Fibroblast of pulmonary artery (primary cell): ENCODE data around the gene NUTF2.

Experiments used
- DNase-seq: peaks from one replicate; pipeline ENCODE4 v3.0.0-alpha.2; 2010; ENCODE audit warnings: low read depth
- H3K4me3 ChIP-seq: replicated peaks from 2 replicates; pipeline ENCODE4 v1.5.1; 2011; ENCODE audit warnings: low read depth, mild to moderate bottlenecking, control low read depth, low read length, moderate library complexity
- CTCF ChIP-seq: IDR thresholded peaks from 2 replicates; pipeline ENCODE4 v1.5.1; 2011; ENCODE audit warnings: mild to moderate bottlenecking, control low read depth, low read length, inconsistent platforms; ENCODE audit errors: missing control alignments

NUTF2 gene

DNA sequence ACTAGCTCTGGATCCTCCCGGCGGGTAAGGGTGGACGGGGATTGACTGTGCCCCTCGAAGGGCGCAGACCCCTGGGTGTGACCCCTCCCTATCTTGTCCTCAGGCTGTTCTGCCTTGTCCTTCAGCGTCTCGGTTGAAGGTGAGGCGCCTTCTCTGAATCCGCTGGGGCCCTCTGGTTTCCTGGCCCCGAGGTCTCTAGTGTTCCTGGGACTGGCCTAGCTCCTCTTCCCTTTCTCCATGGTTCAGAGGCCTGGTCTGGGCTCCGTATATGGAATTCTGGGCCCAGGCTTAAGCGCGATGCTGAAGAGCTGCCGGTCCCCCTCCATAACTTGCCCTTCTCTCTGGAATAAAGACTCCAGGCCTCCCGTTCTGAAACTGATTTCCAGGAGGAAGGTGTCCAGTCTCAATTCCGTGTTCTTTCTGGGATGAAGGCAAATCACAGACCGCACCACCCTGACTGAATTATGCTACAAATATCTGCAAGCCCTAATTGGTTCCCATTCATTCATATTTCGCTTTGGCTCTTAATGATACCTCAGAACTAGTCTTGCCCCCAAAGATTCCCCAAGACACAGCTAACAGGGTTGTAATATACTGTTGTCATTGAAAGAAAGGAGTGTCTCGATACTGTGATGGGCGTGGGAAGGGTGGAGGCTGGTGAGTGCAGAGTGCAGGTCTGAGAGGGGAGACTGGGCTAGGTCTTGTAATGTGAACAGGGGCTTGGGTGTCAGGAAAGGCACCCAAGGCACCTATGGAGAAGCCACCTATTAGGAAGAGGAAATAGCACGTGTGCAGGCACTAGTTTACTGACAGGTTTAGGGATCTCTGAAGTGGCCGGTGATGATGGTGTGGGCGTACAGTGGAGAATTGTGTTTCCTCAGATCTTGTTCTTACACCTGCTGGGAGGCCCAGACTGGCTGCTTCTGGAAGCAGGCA is 27.0 kb downstream of the NUTF2 start:
- DNase-seq = no peak
- TF ChIP-seq CTCF = no peak
- peak overlapping the region; percentile 88 for H3K4me3 ChIP-seq

GRCh38 chr16:67874372-67874771 is 27.6 kb downstream of the NUTF2 start:
- no peak for DNase-seq
- H3K4me3 ChIP-seq = peak overlapping the region; percentile 88
- TF ChIP-seq CTCF = no peak

DNA sequence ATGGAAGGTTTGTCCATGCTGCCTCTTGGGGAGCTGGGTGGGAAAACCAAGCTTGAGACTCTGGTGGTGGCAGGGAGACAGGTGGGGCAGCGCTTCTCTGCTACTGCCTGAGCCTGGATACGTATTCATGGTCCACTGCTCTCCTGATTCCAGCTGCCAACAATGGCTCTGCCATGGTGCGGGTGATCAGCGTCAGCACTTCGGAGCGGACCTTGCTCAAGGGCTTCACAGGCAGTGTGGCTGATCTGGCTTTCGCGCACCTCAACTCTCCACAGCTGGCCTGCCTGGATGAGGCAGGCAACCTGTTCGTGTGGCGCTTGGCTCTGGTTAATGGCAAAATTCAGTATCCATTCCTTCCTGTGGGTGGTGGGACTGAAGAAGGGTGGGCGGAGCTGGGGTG is 30.3 kb downstream of the NUTF2 start:
- TF ChIP-seq CTCF = no peak
- DNase-seq = no peak
- no peak overlapping the region for H3K4me3 ChIP-seq

DNA sequence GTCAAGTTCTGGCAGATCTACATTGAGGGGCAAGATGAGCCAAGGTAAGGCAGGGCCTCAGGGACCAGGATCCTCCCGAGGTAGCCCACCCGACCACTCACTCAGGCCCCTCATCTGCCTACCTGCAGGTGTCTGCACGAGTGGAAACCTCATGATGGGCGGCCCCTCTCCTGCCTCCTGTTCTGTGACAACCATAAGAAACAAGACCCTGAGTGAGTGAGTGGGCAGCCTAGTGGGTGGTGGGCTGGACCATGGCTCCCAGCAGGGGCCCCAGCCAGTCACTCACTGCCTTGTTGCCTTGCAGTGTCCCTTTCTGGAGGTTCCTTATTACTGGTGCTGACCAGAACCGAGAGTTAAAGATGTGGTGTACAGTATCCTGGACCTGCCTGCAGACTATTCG is 31.5 kb downstream of the NUTF2 start:
- TF ChIP-seq CTCF = no peak
- no peak overlapping the region for H3K4me3 ChIP-seq
- no peak for DNase-seq

- DNase-seq = no peak
- no peak overlapping the region for H3K4me3 ChIP-seq
- TF ChIP-seq CTCF = no peak
Measured at GRCh38 chr16:67878846-67879245, 32.1 kb downstream of the NUTF2 start.

GRCh38 chr16:67879462-67879861 is 32.7 kb downstream of the NUTF2 start:
- no peak for TF ChIP-seq CTCF

DNA sequence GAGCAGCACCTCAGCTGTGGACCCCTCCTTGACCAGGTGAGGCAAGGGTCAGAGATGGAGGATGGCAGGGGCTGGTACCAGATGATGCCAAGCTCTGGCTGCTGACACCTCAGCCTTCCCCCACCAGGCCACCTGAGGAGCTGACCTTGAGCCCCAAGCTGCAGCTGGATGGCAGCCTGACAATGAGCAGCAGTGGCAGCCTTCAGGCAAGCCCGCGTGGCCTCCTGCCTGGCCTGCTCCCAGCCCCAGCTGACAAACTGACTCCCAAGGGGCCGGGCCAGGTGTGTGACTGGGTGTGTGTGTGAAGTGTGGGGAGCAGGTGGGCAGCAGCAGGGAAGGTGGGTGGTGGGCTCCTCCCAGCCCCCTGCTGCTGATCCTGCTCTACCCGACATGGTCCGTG is 33.2 kb downstream of the NUTF2 start:
- TF ChIP-seq CTCF = no peak
- no peak overlapping the region for H3K4me3 ChIP-seq
- DNase-seq = no peak

More at GRCh38 chr16:67879462-67879861, 32.7 kb downstream of the NUTF2 start:
- H3K4me3 ChIP-seq = no peak overlapping the region
- DNase-seq = no peak
